Hematopoietic multipotent progenitor cell treated with erythropoietin and hydrocortisone succinate and interleukin-3 and kit ligand, for 8 days (in vitro differentiated cells): ENCODE data around the gene CATSPERE.
"Not testable (repeated sequence)": the region's sequence is repeated elsewhere in the genome, so short reads cannot be mapped to it uniquely, and the experiment has no call there.

Experiments
- DNase-seq: peaks from one replicate; pipeline ENCODE4 v3.0.0-alpha.2; 2015

CATSPERE gene

DNA sequence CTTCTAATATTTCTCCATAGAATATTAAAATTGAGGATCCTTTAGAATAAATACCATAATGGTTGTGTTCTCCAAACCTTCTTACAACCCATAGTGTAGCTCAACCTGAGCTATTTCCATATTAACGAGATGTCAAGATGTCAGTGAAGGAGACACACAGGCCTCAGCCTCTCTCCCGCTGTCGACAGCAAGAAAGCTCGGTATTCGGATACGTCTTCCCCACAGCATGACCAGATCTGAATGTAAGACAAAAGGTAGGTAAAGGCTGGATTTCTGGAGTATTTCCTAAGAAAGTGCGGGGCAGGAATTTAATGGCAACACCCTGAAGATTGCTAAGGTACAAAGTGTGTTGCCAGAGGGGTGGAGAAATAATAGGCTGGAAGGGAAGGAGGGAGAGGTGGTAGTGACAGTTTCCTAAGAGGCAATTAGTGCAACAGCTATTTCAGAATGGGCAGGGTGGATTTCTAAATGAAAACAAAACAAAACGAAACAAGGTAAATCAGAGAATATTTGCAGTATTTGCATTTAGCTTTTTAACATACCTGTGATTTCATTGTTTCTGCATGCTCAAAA is 11.1 kb upstream of the CATSPERE start:
- no peak for DNase-seq

- DNase-seq: peak; percentile 65
Observed at GRCh38 chr1:244450597-244451538, 10.2 kb upstream of the CATSPERE start.

GRCh38 chr1:244451539-244451950 is 9.5 kb upstream of the CATSPERE start, which contains the start of gene ADSS2:
Gene ADSS2 (minus strand): TSS chr1:244451909. CDS start chr1:244451817, 92 bp downstream.
- no peak for DNase-seq

DNA sequence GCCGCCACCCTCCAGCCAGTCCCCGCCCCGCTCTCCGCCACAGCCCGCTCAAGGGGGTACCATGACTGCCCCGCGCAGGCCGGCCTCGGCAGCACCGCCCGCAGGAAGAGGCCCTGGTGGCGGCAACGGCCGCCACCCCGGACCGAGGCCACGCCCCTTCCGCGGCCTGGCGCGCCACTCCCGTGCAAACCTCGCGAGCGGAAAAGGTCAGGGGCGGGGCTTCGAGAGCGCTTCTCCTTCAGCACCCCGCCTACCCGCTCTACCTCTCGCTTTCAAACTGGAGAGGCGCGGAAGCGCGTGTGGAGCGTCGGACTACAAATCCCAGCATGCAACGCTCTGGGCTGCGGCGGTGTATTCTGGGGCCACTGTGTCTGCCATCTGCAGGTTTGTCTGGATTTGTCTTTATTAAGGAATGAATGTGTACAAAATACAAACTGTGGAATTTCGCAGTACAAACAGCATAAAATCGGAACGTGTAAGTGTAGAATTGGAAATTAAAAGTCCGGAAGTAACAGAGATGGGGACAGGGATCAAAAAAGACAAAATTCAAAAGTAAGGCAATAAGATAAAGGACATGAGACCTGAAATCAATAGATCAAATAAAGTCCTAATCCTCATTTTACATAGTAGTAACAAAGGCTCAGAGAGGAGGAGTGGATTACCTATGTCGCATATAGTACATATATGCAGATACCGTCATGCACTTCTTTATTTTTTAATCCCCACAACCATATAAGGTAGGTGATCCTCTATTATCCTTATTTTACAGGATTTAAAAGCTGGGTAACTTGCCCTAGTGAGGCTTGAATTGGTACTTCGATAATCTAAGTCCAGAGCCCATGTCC is 8.9 kb upstream of the CATSPERE start:
- DNase-seq: peak; percentile 99

GRCh38 chr1:244454412-244454811 is 6.7 kb upstream of the CATSPERE start:
- no peak for DNase-seq

GRCh38 chr1:244456586-244456985 is 4.5 kb upstream of the CATSPERE start:
- DNase-seq: peak; percentile 41

GRCh38 chr1:244458781-244459180 is 2.3 kb upstream of the CATSPERE start:
- no peak for DNase-seq

DNA sequence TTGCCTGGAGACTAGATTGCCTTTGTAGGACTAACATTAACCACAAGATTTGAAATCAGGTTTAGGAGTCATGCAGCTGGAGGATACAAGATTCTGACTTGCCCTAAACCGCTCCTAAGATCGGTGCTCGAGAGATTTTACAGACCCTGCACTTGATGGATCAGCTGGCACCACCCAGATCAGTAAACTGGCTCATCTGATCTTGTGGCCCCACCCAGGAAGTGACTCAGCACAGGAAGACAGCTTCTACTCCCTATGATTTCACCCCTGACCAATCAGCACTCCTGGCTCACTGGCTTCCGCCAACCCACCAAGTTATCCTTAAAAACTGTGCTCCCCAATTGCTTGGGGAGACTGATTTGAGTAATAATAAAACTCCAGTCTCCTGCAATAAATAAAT is 876 bp upstream of the CATSPERE start:
- peak; percentile 79 for DNase-seq

- no peak for DNase-seq
Observed at GRCh38 chr1:244466724-244467123, 5.7 kb downstream of the CATSPERE start.

GRCh38 chr1:244473059-244473605 is 12.1 kb downstream of the CATSPERE start:
- DNase-seq: no peak

DNA sequence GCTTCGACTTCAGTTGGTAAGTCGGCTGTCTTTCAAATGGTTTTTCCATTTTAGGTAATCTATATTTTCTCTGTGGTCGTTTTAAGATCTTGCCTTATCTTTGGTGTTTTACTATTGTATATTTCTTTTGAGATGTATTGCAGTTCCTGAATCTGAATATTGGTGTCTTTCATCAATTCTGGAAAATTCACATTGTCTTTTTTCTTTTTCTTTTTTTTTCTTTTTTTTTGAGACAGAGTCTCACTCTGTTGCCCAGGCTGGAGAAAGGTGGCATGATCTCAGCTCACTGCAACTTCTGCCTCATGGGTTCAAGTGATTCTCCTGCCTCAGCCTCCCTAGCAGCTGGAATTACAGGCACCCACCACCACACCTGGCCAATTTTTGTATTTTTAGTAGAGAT is 23.9 kb downstream of the CATSPERE start:
- DNase-seq: not testable (repeated sequence)

DNA sequence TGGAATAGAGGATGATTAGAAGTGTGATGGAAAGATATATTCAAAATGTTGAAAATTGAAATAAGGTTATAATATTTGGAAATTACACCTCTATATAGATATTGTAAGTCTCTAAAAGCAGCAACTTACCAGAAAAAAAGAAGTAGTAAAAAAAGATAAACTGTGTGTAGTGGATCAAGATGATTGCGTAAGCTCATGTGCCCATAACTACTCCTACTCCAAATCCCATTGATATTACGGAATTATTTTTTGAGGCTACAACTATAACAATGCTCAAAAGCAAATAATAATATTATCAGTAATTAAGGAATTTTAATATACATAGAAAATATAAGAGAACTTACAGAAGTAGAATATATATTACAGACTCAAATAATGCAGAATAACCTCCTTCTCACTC is 33.6 kb downstream of the CATSPERE start:
- DNase-seq: no peak

- no peak for DNase-seq
Observed at GRCh38 chr1:244496186-244496585, 35.1 kb downstream of the CATSPERE start.

DNA sequence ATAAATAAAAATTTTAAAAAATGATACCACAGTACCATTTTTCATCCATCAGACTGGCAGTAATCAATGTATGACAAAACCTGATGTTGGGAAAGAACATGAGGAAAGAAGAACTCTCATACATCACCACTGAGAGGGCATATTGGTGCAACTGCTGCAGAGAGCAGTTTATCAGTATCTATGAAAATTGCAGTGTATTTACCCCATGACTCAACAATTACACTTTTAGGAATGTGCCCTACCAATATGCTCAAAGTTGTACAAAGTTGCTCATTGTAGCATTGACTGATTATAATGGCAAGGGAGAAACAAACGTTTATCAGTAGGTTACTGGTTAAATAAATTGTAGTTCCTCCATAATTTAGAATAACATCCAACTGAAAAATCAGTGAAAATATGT is 36.7 kb downstream of the CATSPERE start:
- no peak for DNase-seq

GRCh38 chr1:244499484-244499883 is 38.4 kb downstream of the CATSPERE start:
- not testable (repeated sequence) for DNase-seq

DNA sequence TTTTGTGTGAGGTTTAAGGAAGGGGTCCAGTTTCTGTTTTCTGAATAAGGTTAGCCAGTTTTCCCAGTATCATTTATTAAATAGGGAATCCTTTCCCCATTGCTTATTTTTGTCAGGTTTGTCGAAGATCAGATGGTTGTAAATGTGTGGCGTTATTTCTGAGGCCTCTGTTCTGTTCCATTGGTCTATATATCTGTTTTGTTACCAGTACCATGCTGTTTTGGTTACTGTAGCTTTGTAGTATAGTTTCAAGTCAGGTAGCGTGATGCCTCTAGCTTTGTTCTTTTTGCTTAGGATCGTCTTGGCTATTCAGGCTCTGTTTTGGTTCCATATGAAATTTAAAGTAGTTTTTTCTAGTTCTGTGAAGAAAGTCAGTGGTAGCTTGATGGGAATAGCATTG is 39.4 kb downstream of the CATSPERE start:
- not testable (repeated sequence) for DNase-seq

- DNase-seq: no peak
Observed at GRCh38 chr1:244502630-244503029, 41.6 kb downstream of the CATSPERE start.

- no peak for DNase-seq
Observed at GRCh38 chr1:244513493-244513892, 52.4 kb downstream of the CATSPERE start.

GRCh38 chr1:244515680-244516079 is 54.6 kb downstream of the CATSPERE start:
- DNase-seq: no peak

DNA sequence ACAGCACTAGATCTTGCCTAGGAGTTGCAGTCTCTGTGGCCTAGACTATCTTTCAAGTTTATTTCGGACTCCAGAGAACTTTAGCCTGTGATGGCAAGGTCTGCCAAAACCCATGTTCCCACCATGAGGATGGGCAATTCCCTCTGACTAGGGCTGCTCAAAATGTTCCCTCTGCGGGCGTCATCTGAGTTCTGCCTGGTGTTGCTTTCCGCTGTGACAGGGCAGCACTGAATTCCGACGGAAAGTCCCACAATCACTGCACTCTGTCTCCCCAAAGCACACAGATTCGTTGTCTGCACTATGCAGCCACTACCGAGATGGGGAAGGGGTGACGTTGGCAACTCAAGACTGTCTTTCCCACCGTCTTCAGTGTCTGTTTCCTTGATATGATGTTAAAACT is 75.2 kb downstream of the CATSPERE start:
- no peak for DNase-seq

GRCh38 chr1:244545511-244545910 is 84.4 kb downstream of the CATSPERE start:
- no peak for DNase-seq

DNA sequence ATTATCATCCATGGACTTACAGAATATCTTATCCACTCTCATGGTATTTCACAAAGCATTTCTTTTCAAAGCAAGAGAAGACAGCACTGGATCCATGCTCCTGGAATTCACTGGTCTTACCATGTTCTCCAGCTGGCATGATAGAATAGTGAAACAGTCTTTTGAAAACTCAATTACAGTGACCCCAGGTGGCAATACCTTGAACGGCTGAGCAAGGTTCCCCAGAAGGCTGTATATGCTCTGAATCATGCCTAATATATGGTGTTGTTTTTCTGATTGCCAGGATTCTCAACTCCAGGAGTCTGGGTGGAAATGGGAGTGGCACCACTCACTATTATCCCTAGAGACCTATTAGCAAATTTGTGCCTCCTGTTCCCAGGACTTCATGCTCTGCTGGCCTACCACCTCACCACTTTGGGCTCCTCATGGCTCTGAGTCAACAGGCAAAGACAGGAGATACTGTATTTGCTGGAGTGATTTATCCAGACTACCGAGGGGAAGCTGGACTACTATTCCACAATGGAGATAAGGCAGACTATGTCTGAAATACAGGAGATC is 87.6 kb downstream of the CATSPERE start:
- no peak for DNase-seq

GRCh38 chr1:244552336-244552735 is 91.3 kb downstream of the CATSPERE start:
- DNase-seq: no peak
